ENCODE data around the gene P3H4.

Gene P3H4

GRCh38 chr17:41787021-41787418 lies 24.7 kb downstream of the P3H4 start:
- Histone ChIP-seq H3K4me2 (ENCODE audit: low read length) (peak overlapping the region; percentile 72), H3K79me2 (peaks cover 24% of the 10 kb centered on the region), H3K27me3 (ENCODE audit: control insufficient read depth, insufficient read depth, low read length) (no peaks in the 10 kb centered on the region), H3K27ac (peak overlapping the region; percentile 2), H3K4me1 (peaks cover 16% of the 10 kb centered on the region), H3K9me3 (ENCODE audit: control insufficient read depth, low read length) (no peaks in the 10 kb centered on the region), H3K9ac (no peak overlapping the region), H3K36me3 (ENCODE audit: control insufficient read depth, insufficient read depth, low read length) (no peaks in the 10 kb centered on the region), H3K4me3 (ENCODE audit: low read depth, low read length) (peak overlapping the region; percentile 76), H2AFZ (peak overlapping the region; percentile 49)
- no peak for TF ChIP-seq CTCF (IDR thresholded peaks at IDR 0.05)

- peak; percentile 72 for TF ChIP-seq CTCF (IDR thresholded peaks at IDR 0.05)
- Histone ChIP-seq H3K79me2 (peaks cover 27% of the 10 kb centered on the region), H3K4me1 (peaks cover 13% of the 10 kb centered on the region), H2AFZ (peak within 1 kb of the TSS; percentile 85), H3K4me2 (ENCODE audit: low read length) (peak within 1 kb of the TSS; percentile 92), H3K27ac (peak within 1 kb of the TSS; percentile 73), H3K27me3 (ENCODE audit: control insufficient read depth, insufficient read depth, low read length) (no peaks in the 10 kb centered on the region), H3K36me3 (ENCODE audit: control insufficient read depth, insufficient read depth, low read length) (no peaks in the 10 kb centered on the region), H3K9ac (no peak within 1 kb of the TSS), H3K9me3 (ENCODE audit: control insufficient read depth, low read length) (no peaks in the 10 kb centered on the region), H3K4me3 (ENCODE audit: low read depth, low read length) (peak within 1 kb of the TSS; percentile 76)
Measured at GRCh38 chr17:41786227-41787020, 25.3 kb downstream of the P3H4 start, which contains the start of gene JUP. Gene JUP, minus strand, starts transcription at chr17:41786711. Its CDS starts 14,857 bp downstream, at chr17:41771854.

GRCh38 chr17:41785859-41786226 lies 25.9 kb downstream of the P3H4 start:
- H3K4me1 ChIP-seq, result peaks cover 13% of the 10 kb centered on the region
- H3K36me3 ChIP-seq (ENCODE audit: control insufficient read depth, insufficient read depth, low read length), result no peaks in the 10 kb centered on the region
- no peaks in the 10 kb centered on the region for H3K27me3 ChIP-seq (ENCODE audit: control insufficient read depth, insufficient read depth, low read length)
- peak overlapping the region; percentile 73 for H3K27ac ChIP-seq
- H3K79me2 ChIP-seq, result peaks cover 27% of the 10 kb centered on the region
- peak overlapping the region; percentile 92 for H3K4me2 ChIP-seq (ENCODE audit: low read length)
- no peaks in the 10 kb centered on the region for H3K9me3 ChIP-seq (ENCODE audit: control insufficient read depth, low read length)
- TF ChIP-seq CTCF (IDR thresholded peaks at IDR 0.05), result no peak
- H2AFZ ChIP-seq, result peak overlapping the region; percentile 85
- H3K9ac ChIP-seq, result no peak overlapping the region
- H3K4me3 ChIP-seq (ENCODE audit: low read depth, low read length), result peak overlapping the region; percentile 76

GRCh38 chr17:41785091-41785858 lies 26.5 kb downstream of the P3H4 start:
- peak overlapping the region; percentile 73 for H3K27ac ChIP-seq
- H2AFZ ChIP-seq, result peak overlapping the region; percentile 85
- H3K4me3 ChIP-seq (ENCODE audit: low read depth, low read length), result peak overlapping the region; percentile 76
- no peaks in the 10 kb centered on the region for H3K9me3 ChIP-seq (ENCODE audit: control insufficient read depth, low read length)
- peaks cover 13% of the 10 kb centered on the region for H3K4me1 ChIP-seq
- H3K9ac ChIP-seq, result no peak overlapping the region
- peak overlapping the region; percentile 92 for H3K4me2 ChIP-seq (ENCODE audit: low read length)
- H3K79me2 ChIP-seq, result peaks cover 28% of the 10 kb centered on the region
- no peaks in the 10 kb centered on the region for H3K36me3 ChIP-seq (ENCODE audit: control insufficient read depth, insufficient read depth, low read length)
- no peaks in the 10 kb centered on the region for H3K27me3 ChIP-seq (ENCODE audit: control insufficient read depth, insufficient read depth, low read length)
- TF ChIP-seq CTCF (IDR thresholded peaks at IDR 0.05), result no peak
